K562 (cell line): ENCODE data around the gene DBP. TPM values are rescaled to one million over a fixed set of nuclear protein-coding genes. Genes with fewer than 3 reads are reported as not detected.

Experiments
- ATF7 ChIP-seq: fragments of 450-650 bp; IDR thresholded peaks from 2 replicates; pipeline ENCODE4 v1.7.1; 2014; ENCODE audit warnings: mild to moderate bottlenecking, moderate library complexity
- BMI1 ChIP-seq: fragments of 150-350 bp; IDR thresholded peaks from 2 replicates; pipeline ENCODE4 v1.6.1; 2014; ENCODE audit warnings: low read length
- GATAD2A ChIP-seq: fragments of 450-650 bp; IDR thresholded peaks from 2 replicates; pipeline ENCODE4 v1.6.1; 2017
- KLF13 ChIP-seq: fragments of 450-650 bp; IDR thresholded peaks from 2 replicates; pipeline ENCODE4 v1.6.1; 2016; ENCODE audit warnings: missing genetic modification characterization, low read depth, mild to moderate bottlenecking, missing compliant biosample characterization, moderate library complexity, borderline replicate concordance
- MAFF ChIP-seq: IDR thresholded peaks from 2 replicates; pipeline ENCODE4 v1.6.1; 2012; ENCODE audit warnings: low read length, improper control_type of control experiment
- MAFG ChIP-seq: fragments of 450-650 bp; conservative IDR thresholded peaks from 2 replicates; pipeline ENCODE4 v1.6.1; 2016; ENCODE audit warnings: missing genetic modification characterization, missing compliant biosample characterization
- NCOA2 ChIP-seq, 2 experiments: fragments of 450-650 bp; IDR thresholded peaks; 2 replicates each; pipeline ENCODE4 v1.6.1; 2018; ENCODE audit warnings: mild to moderate bottlenecking in 2 of 2, moderate library complexity in 1 of 2; ENCODE audit not compliant: partially characterized antibody in 2 of 2
- NFE2 ChIP-seq: IDR thresholded peaks from 2 replicates; pipeline ENCODE4 v1.6.1; 2014; ENCODE audit warnings: antibody characterized with exemption, low read depth
- NR2C1 ChIP-seq, 2 experiments: fragments of 450-650 bp; IDR thresholded peaks; 2 replicates each; pipeline ENCODE4 v1.6.1; 2017; ENCODE audit warnings: mild to moderate bottlenecking in 2 of 2, antibody characterized with exemption in 1 of 2, inconsistent platforms in 1 of 2, missing compliant biosample characterization in 1 of 2, missing genetic modification characterization in 1 of 2
- U2AF2 ChIP-seq: fragments of 200-400 bp; formaldehyde crosslinking; optimal IDR thresholded peaks from 2 replicates; pipeline ENCODE3; 2017; ENCODE audit warnings: low read depth, mild to moderate bottlenecking, low read length
- ZNF165 ChIP-seq: fragments of 250-450 bp; sonication (Bioruptor Pico); IDR thresholded peaks from 2 replicates; pipeline ENCODE4 v1.4.0; 2020; ENCODE audit warnings: borderline replicate concordance
- ZNF586 ChIP-seq: fragments of 450-650 bp; formaldehyde crosslinking; conservative IDR thresholded peaks from 2 replicates; pipeline ENCODE4 v1.4.0; 2020; ENCODE audit warnings: mild to moderate bottlenecking, moderate library complexity
- ZNF589 ChIP-seq: fragments of 200-800 bp; sonication (Bioruptor generic); IDR thresholded peaks from 2 replicates; pipeline ENCODE4 v1.6.1; 2016; ENCODE audit warnings: low read depth, missing genetic modification characterization, missing compliant biosample characterization
- ZZZ3 ChIP-seq: fragments of 450-650 bp; IDR thresholded peaks from 2 replicates; pipeline ENCODE4 v1.6.1; 2016; ENCODE audit warnings: antibody characterized with exemption, mild to moderate bottlenecking, moderate library complexity
- polyA plus RNA-seq, 8 experiments: library from polyadenylated mRNA; depleted of rRNA in 4 of 8; stranded (reverse) in 5 of 8; unstranded in 3 of 8; fragments of >200 nt; fragmentation: Nextera tagmentation in 2 of 8; fragmentation: Illumina TruSeq in 1 of 8; extraction: Ambion mirVana in 2 of 8; extraction: Trizol in 1 of 8; gene quantifications; 2 replicates each; pipeline versions ENCODE4 v1.2.1 to v1.2.3, GENCODE V29; 2011 to 2014; ENCODE audit warnings: inconsistent platforms in 1 of 8, missing spikeins in 1 of 8
- total RNA-seq, 7 experiments: library from RNA; depleted of rRNA in 6 of 7; stranded (reverse); fragments of >200 nt in 6 of 7; fragmentation: Illumina TruSeq in 2 of 7; extraction: Trizol in 2 of 7; gene quantifications; 2 replicates each; pipeline versions ENCODE4 v1.2.1 to v1.2.3, GENCODE V29; 2011 to 2021; ENCODE audit warnings: low replicate concordance in 1 of 7
- TF ChIP-seq, protein P1 (sequence below), 2 experiments: fragments of 450-650 bp; IDR thresholded peaks; 2 replicates each; pipeline ENCODE4 v1.6.1; 2016
- TF ChIP-seq, protein P2 (sequence below): fragments of 250-450 bp; sonication (Bioruptor Pico); IDR thresholded peaks from 2 replicates; pipeline ENCODE4 v1.8.0; 2022; ENCODE audit warnings: moderate library complexity, mild to moderate bottlenecking, inconsistent platforms
- TF ChIP-seq, protein P3 (sequence below): fragments of 450-650 bp; IDR thresholded peaks from 2 replicates; pipeline ENCODE4 v1.6.1; 2017; ENCODE audit warnings: mild to moderate bottlenecking, moderate library complexity
- TF ChIP-seq, protein P4 (sequence below): fragments of 250-450 bp; sonication (Bioruptor Pico); IDR thresholded peaks from 2 replicates; pipeline ENCODE4 v1.5.0; 2022; ENCODE audit warnings: mild to moderate bottlenecking

The DBP gene
- total and polyA plus RNA-seq, 9 of the 15 experiments (the other 6 are each of a cell fraction or from before 2014, with no cell fraction given): 0.25 to 5.5 (median 1.8) TPM

DNA sequence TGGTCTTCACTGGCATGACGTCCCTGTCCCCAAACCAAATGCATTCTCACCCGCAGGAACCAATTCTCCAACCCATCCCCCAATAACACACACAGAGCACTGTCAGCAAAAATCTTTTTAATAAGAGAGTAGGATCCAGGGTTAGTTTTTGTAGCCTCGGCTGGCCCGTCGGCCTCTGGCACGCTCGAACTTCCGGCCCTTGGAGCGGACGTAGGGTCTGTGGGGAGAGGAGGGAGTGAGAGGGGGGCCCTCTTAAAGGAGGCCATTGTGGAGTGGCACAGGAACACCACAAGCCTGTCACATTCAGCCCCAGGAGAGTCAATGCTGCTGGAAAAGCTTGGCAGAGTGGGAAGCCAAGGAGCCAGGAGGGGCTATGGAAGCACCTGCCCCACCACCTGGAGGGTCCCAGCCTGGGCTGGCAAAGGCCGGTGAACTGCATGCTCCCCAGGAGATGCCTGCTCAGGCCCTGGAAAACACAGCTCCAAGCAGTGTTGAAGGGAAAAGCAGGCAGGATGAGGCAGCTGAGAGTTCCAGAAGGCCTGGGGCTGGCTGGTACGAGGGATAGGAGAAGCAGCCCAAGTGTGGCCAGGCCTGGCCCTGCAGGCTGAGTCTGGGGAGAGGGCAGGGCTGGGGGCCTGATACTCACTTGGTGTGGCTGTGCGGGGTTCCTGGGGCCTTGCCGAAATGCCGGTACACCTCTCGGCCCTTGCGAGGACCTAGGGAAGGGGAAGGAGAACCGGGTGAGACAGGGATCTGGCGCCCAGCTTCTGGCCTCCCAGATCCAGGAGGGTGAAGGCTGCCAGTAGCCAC is 21.7 kb downstream of the DBP start (continued):
- TF ChIP-seq, protein P1, sequence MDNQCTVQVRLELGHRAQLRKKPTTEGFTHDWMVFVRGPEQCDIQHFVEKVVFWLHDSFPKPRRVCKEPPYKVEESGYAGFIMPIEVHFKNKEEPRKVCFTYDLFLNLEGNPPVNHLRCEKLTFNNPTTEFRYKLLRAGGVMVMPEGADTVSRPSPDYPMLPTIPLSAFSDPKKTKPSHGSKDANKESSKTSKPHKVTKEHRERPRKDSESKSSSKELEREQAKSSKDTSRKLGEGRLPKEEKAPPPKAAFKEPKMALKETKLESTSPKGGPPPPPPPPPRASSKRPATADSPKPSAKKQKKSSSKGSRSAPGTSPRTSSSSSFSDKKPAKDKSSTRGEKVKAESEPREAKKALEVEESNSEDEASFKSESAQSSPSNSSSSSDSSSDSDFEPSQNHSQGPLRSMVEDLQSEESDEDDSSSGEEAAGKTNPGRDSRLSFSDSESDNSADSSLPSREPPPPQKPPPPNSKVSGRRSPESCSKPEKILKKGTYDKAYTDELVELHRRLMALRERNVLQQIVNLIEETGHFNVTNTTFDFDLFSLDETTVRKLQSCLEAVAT (IDR thresholded peaks at IDR 0.05): no peak
- TF ChIP-seq KLF13: no peak
- TF ChIP-seq MAFG (tag): peak; percentile 65
- no peak for TF ChIP-seq NR2C1 (IDR thresholded peaks at IDR 0.05)
- TF ChIP-seq NR2C1 (tag; IDR thresholded peaks at IDR 0.05): no peak
- TF ChIP-seq ZNF165 (CRISPR knock-in tag): no peak
- TF ChIP-seq NCOA2 (IDR thresholded peaks at IDR 0.05; ENCODE audit: partially characterized antibody in 2 of 2): no peak
- TF ChIP-seq U2AF2: no peak
- no peak for TF ChIP-seq ZNF589 (CRISPR knock-in tag)
- TF ChIP-seq, protein P2, sequence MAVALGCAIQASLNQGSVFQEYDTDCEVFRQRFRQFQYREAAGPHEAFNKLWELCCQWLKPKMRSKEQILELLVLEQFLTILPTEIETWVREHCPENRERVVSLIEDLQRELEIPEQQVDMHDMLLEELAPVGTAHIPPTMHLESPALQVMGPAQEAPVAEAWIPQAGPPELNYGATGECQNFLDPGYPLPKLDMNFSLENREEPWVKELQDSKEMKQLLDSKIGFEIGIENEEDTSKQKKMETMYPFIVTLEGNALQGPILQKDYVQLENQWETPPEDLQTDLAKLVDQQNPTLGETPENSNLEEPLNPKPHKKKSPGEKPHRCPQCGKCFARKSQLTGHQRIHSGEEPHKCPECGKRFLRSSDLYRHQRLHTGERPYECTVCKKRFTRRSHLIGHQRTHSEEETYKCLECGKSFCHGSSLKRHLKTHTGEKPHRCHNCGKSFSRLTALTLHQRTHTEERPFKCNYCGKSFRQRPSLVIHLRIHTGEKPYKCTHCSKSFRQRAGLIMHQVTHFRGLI (CRISPR knock-in tag): no peak
- TF ChIP-seq, protein P3, sequence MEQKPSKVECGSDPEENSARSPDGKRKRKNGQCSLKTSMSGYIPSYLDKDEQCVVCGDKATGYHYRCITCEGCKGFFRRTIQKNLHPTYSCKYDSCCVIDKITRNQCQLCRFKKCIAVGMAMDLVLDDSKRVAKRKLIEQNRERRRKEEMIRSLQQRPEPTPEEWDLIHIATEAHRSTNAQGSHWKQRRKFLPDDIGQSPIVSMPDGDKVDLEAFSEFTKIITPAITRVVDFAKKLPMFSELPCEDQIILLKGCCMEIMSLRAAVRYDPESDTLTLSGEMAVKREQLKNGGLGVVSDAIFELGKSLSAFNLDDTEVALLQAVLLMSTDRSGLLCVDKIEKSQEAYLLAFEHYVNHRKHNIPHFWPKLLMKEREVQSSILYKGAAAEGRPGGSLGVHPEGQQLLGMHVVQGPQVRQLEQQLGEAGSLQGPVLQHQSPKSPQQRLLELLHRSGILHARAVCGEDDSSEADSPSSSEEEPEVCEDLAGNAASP: no peak
- TF ChIP-seq ZZZ3: no peak
- TF ChIP-seq ZNF586: no peak
- TF ChIP-seq MAFF: peak; percentile 38; the same call in 1 of the 2 replicates
- no peak for TF ChIP-seq BMI1
- TF ChIP-seq ATF7: no peak
- TF ChIP-seq, protein P4, sequence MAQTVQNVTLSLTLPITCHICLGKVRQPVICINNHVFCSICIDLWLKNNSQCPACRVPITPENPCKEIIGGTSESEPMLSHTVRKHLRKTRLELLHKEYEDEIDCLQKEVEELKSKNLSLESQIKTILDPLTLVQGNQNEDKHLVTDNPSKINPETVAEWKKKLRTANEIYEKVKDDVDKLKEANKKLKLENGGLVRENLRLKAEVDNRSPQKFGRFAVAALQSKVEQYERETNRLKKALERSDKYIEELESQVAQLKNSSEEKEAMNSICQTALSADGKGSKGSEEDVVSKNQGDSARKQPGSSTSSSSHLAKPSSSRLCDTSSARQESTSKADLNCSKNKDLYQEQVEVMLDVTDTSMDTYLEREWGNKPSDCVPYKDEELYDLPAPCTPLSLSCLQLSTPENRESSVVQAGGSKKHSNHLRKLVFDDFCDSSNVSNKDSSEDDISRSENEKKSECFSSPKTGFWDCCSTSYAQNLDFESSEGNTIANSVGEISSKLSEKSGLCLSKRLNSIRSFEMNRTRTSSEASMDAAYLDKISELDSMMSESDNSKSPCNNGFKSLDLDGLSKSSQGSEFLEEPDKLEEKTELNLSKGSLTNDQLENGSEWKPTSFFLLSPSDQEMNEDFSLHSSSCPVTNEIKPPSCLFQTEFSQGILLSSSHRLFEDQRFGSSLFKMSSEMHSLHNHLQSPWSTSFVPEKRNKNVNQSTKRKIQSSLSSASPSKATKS (CRISPR knock-in tag): no peak
- TF ChIP-seq GATAD2A: no peak
- 0 out of 2 replicates have a peak, but pooled peaks have one; percentile 9 for TF ChIP-seq NFE2
